Measurements from ENCODE around the gene TIPARP.

TIPARP gene

GRCh38 chr3:156689608-156690007 lies 15.2 kb downstream of the TIPARP start:
- DNase-seq (ENCODE audit: low read depth), result no peak
- TF ChIP-seq CTCF (IDR thresholded peaks at IDR 0.05; ENCODE audit: control insufficient read depth, extremely low read depth, insufficient read depth), result no peak
- H3K4me3 ChIP-seq (ENCODE audit: low read depth, low read length), result no peak overlapping the region

- no peak for DNase-seq (ENCODE audit: low read depth)
- TF ChIP-seq CTCF (IDR thresholded peaks at IDR 0.05; ENCODE audit: control insufficient read depth, extremely low read depth, insufficient read depth), result no peak
- H3K4me3 ChIP-seq (ENCODE audit: low read depth, low read length), result no peak overlapping the region
Measured at GRCh38 chr3:156691920-156692319, 17.5 kb downstream of the TIPARP start.

- DNase-seq (ENCODE audit: low read depth), result no peak
- no peak overlapping the region for H3K4me3 ChIP-seq (ENCODE audit: low read depth, low read length)
- TF ChIP-seq CTCF (IDR thresholded peaks at IDR 0.05; ENCODE audit: control insufficient read depth, extremely low read depth, insufficient read depth), result no peak
Measured at GRCh38 chr3:156693166-156693565, 18.8 kb downstream of the TIPARP start.

- DNase-seq (ENCODE audit: low read depth), result no peak
- TF ChIP-seq CTCF (IDR thresholded peaks at IDR 0.05; ENCODE audit: control insufficient read depth, extremely low read depth, insufficient read depth), result no peak
- H3K4me3 ChIP-seq (ENCODE audit: low read depth, low read length), result no peak overlapping the region
Measured at GRCh38 chr3:156694536-156694935, 20.1 kb downstream of the TIPARP start.

GRCh38 chr3:156702367-156702766 lies 28.0 kb downstream of the TIPARP start:
- no peak for DNase-seq (ENCODE audit: low read depth)
- no peak for TF ChIP-seq CTCF (IDR thresholded peaks at IDR 0.05; ENCODE audit: control insufficient read depth, extremely low read depth, insufficient read depth)
- no peak overlapping the region for H3K4me3 ChIP-seq (ENCODE audit: low read depth, low read length)

- no peak for DNase-seq (ENCODE audit: low read depth)
- no peak for TF ChIP-seq CTCF (IDR thresholded peaks at IDR 0.05; ENCODE audit: control insufficient read depth, extremely low read depth, insufficient read depth)
Measured at GRCh38 chr3:156704370-156705036, 30.1 kb downstream of the TIPARP start.

More at GRCh38 chr3:156704370-156705036, 30.1 kb downstream of the TIPARP start:
- H3K4me3 ChIP-seq (ENCODE audit: low read depth, low read length), result no peak overlapping the region

Measured in LNCaP clone FGC (cell line).